Upper lobe of left lung (tissue), 6 donors: Measurements from ENCODE around the gene ERFE. TPM values are rescaled to one million over a fixed set of nuclear protein-coding genes. Genes with fewer than 3 reads are reported as not detected.

ENCODE experiments used
- ATAC-seq, 2 donors: fragments of 200-7000 bp; cut with Tn5 transposase; one replicate each; pipeline ENCODE4 v1.9.1; 2022; ENCODE audit warnings: mild to moderate bottlenecking in 2 of 2, moderate library complexity in 2 of 2; ENCODE audit not compliant: low FRiP score in 2 of 2
- DNase-seq, 2 donors: peaks; one replicate each; pipeline ENCODE4 v3.0.0-alpha.2; 2019 to 2020
- H3K27ac ChIP-seq, 4 donors: fragments of 200-600 bp; sonication (generic); one replicate each; pipeline ENCODE4 v1.5.1; 2016 to 2019
- H3K27me3 ChIP-seq, 4 donors: fragments of 200-600 bp; sonication (generic); one replicate each; pipeline ENCODE4 v1.5.1; 2017 to 2019
- H3K36me3 ChIP-seq, 4 donors: fragments of 200-600 bp; sonication (generic); one replicate each; pipeline ENCODE4 v1.5.1; 2016 to 2019
- H3K4me1 ChIP-seq, 4 donors: fragments of 200-600 bp; sonication (generic); one replicate each; pipeline ENCODE4 v1.5.1; 2018 to 2019
- H3K4me3 ChIP-seq, 4 donors: fragments of 200-600 bp; sonication (generic); one replicate each; pipeline ENCODE4 v1.5.1; 2017 to 2019; ENCODE audit warnings: mild to moderate bottlenecking in 2 of 4, moderate library complexity in 1 of 4
- H3K9me3 ChIP-seq, 4 donors: fragments of 200-600 bp; sonication (generic); one replicate each; pipeline ENCODE4 v1.5.1; 2018 to 2019
- EP300 ChIP-seq, 4 donors: sonication (generic); formaldehyde crosslinking; IDR thresholded peaks; one replicate each; pipeline ENCODE4 v1.5.1; 2017; ENCODE audit warnings: antibody characterized with exemption in 4 of 4, control low read depth in 2 of 4
- POLR2A ChIP-seq, 4 donors: fragments of 450-650 bp; IDR thresholded peaks; one replicate each; pipeline ENCODE4 v1.5.1; 2016 to 2017; ENCODE audit warnings: antibody characterized with exemption in 4 of 4, mild to moderate bottlenecking in 2 of 4
- POLR2AphosphoS5 ChIP-seq, 2 donors: sonication (generic); formaldehyde crosslinking; IDR thresholded peaks; one replicate each; pipeline ENCODE4 v1.5.1; 2017; ENCODE audit warnings: antibody characterized with exemption in 2 of 2
- WGBS, 2 donors: methylation state at CpG; one replicate each; pipeline ENCODE4 v1.1.5; 2017 to 2018; 5-methylcytosine and 5-hydroxymethylcytosine counted together
- total RNA-seq, 6 donors: library from RNA; depleted of rRNA in 4 of 6; stranded (reverse); fragments of >200 nt in 4 of 6; gene quantifications; one replicate each; pipeline versions ENCODE4 v1.1.0 to v1.2.1, GENCODE V29; 2016 to 2021
- TF ChIP-seq, protein P1 (sequence below), 6 experiments: fragments of 450-650 bp in 4 of 6; fragments of 200-600 bp in 2 of 6; sonication (generic) in 2 of 6; IDR thresholded peaks; one replicate each; pipeline ENCODE4 v1.5.1; 2016 to 2019; ENCODE audit warnings: antibody characterized with exemption in 6 of 6
- donor health status: DM: no; HTN: no; CAD: no; lungs with moderate emphysema.
- donor health status: DM: no; HTN: yes; CAD: no; lungs with severe emphysema.

Gene ERFE
- total RNA-seq, 6 donors from 2014 or later = 0.30 to 1.1 (median 0.43) TPM; not detected in 3

DNA sequence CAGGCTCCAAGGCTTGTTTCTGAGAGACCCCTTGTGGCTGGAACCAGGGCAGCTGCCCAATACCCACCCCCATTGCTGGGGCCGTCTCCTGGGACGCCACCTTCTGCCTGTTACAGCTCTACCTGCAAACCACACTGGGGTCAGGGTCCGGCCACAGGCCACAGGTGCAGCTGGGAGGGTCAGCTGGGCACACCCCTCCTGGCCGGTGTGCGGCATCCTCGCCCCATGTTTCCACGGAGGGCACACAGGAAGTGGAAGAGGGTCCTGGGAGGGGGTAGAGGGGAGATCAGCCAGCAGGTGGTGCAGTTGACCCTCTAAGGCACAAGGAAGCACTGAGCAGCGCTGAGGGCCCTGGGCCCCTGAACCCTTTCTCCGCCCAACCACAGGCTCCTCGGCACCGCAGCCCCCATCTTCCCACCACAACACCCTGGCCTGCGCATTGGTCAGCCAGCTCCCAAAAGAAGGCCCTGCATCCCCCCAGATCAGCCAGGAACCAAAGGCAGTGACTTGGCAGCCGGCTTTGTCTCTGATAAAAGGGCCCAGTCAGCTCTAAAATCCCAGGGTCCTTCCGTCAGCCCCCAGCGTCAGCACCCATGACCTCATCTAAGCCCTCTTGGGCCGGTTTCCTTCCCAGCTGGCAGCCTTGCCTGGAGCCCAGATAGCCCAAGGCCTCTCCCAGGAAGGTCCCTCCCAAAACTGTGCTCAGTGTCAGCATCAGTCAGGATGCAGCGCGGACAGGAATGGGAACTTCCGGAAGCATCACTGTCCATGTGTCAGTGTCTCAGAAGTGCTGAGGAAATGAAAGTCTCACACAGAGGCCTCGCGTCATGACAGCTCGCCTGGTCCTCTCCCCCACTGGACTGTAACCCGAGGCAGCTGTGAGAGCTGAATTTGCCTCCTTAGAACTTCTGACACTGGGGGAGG, 1.7 kb downstream of the ERFE start:
- Histone ChIP-seq H3K27ac (no peak overlapping the region), H3K4me3 (no peak overlapping the region), H3K27me3 (peaks cover 0 to 39% (median 15%) of the 10 kb centered on the region in 4 donors), H3K36me3 (no peaks in the 10 kb centered on the region), H3K9me3 (no peaks in the 10 kb centered on the region), H3K4me1 (peaks cover 20 to 41% (median 23%) of the 10 kb centered on the region in 4 donors)
- WGBS, 2 donors = 57 to 61% methylated on average over 11 to 22 of the region's 23 CpGs
- ATAC-seq (no peak), DNase-seq (peak in 1 of 2 donors; percentile 63)
- TF ChIP-seq POLR2A (IDR thresholded peaks at IDR 0.05) (no peak), EP300 (IDR thresholded peaks at IDR 0.05) (no peak), POLR2AphosphoS5 (IDR thresholded peaks at IDR 0.05) (no peak)
- TF ChIP-seq, protein P1, sequence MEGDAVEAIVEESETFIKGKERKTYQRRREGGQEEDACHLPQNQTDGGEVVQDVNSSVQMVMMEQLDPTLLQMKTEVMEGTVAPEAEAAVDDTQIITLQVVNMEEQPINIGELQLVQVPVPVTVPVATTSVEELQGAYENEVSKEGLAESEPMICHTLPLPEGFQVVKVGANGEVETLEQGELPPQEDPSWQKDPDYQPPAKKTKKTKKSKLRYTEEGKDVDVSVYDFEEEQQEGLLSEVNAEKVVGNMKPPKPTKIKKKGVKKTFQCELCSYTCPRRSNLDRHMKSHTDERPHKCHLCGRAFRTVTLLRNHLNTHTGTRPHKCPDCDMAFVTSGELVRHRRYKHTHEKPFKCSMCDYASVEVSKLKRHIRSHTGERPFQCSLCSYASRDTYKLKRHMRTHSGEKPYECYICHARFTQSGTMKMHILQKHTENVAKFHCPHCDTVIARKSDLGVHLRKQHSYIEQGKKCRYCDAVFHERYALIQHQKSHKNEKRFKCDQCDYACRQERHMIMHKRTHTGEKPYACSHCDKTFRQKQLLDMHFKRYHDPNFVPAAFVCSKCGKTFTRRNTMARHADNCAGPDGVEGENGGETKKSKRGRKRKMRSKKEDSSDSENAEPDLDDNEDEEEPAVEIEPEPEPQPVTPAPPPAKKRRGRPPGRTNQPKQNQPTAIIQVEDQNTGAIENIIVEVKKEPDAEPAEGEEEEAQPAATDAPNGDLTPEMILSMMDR (IDR thresholded peaks at IDR 0.05) = no peak

DNA sequence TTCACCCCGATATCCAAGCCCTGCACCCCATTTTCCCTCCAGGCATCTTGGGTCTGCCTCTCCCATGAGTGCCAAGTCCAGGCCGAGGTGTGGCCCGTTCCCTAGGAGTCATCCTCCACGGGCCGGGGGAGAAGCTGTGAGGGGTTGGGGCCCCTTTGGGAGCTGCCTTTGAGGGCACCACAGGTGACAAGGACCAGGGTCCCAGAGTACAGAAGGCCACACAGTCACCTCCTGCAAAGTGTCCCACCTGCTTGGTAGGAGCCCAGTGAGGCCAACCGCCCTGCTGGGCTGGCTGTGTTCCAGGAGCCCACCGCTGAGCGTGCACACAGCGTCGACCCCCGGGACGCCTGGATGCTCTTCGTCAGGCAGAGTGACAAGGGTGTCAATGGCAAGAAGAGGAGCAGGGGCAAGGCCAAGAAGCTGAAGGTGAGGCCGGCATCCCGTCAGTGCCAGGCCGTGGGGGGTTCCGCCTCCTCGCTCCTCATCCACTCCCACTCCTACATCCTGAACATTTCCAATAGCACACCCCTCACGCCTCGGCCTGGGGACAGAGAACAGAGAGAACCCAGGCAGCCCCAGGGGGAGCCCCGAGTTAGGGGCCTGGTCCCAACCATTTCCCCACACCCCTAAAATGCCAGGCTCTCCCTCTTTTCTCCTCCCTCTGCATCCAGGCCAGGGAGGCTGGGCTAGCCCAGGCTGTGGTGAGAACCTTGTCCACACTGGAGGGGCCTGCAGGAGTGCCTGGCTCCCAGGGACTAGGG, 2.7 kb downstream of the ERFE start:
- peaks cover 0 to 39% (median 15%) of the 10 kb centered on the region in 4 donors for H3K27me3 ChIP-seq
- no peak overlapping the region for H3K27ac ChIP-seq
- peaks cover 20 to 41% (median 23%) of the 10 kb centered on the region in 4 donors for H3K4me1 ChIP-seq
- TF ChIP-seq POLR2AphosphoS5 (IDR thresholded peaks at IDR 0.05) = no peak
- TF ChIP-seq EP300 (IDR thresholded peaks at IDR 0.05) = no peak
- no peak for TF ChIP-seq POLR2A (IDR thresholded peaks at IDR 0.05)
- TF ChIP-seq, protein P1 (IDR thresholded peaks at IDR 0.05) = no peak
- WGBS, 2 donors = 93% methylated on average over 15 to 19 of the region's 21 CpGs
- no peaks in the 10 kb centered on the region for H3K36me3 ChIP-seq
- no peaks in the 10 kb centered on the region for H3K9me3 ChIP-seq
- DNase-seq = peak in 1 of 2 donors; percentile 61
- H3K4me3 ChIP-seq = no peak overlapping the region
- ATAC-seq = no peak

DNA sequence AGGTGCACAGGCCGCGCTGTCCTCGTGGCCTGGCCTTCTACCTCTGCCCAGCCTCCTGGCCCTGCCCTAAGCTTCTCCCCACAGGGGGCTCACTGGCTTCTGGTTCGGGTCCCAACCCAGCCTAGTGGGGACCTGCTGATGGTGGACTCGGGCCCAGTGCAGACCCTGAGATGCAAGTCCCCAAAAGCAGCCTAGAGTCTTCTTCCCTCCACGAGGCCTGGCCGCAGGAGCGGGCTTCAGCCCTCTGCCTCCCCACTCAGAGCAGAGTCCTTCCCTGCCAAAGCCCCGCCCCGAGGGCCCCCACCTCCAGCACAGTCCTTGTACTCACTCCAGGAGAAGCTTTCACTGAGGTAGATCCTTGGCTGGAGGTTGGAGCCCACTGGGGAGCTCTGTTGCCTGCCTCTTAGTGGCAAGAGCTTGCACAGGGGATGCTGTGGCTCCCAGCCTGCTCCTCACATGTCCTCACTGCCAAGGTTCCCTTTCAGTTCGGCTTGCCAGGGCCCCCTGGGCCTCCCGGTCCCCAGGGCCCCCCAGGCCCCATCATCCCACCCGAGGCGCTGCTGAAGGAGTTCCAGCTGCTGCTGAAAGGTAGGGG, 3.6 kb downstream of the ERFE start:
- Histone ChIP-seq H3K9me3 (no peaks in the 10 kb centered on the region), H3K27me3 (peaks cover 0 to 39% (median 15%) of the 10 kb centered on the region in 4 donors), H3K4me1 (peaks cover 20 to 41% (median 23%) of the 10 kb centered on the region in 4 donors), H3K4me3 (no peak overlapping the region), H3K27ac (no peak overlapping the region), H3K36me3 (peaks cover 0 to 4% (median 0%) of the 10 kb centered on the region in 4 donors)
- ATAC-seq (no peak), DNase-seq (peak in 1 of 2 donors; percentile 69)
- TF ChIP-seq EP300 (IDR thresholded peaks at IDR 0.05) (no peak), POLR2A (IDR thresholded peaks at IDR 0.05) (no peak), POLR2AphosphoS5 (IDR thresholded peaks at IDR 0.05) (no peak)
- TF ChIP-seq, protein P1 (IDR thresholded peaks at IDR 0.05) = no peak
- WGBS, 2 donors = 85 to 92% methylated on average over 7 to 9 of the region's 14 CpGs

DNA sequence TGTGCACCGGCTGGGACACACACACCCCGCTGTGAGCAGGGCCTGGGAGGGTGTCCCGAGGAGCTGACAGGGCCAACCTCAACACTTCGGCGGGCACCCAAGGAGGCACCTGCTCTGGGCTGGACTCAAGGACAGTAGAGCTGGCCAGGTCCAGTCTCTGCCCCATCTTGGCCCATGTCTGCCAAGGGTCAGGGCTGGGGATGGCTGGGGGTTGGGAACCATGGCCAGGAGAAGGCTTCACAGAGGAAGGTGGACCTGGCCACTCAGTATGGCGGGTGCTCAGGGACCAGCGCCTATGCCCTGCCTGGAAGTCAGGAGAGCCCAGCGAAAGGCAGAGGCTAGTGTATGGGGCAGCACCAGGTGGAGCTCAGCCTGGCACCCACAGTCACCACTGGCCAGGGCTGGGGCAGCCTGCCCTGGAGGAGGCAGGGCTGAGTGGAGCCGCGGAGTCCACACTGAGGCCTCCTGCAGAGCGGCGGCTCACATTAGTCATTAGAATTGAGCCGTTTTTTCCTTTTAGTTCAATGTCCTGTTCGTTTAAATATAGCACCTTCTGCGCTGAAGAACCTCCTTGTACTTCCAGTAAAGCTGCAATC, 4.2 kb downstream of the ERFE start:
- TF ChIP-seq, protein P1 (IDR thresholded peaks at IDR 0.05) = no peak
- TF ChIP-seq POLR2A (IDR thresholded peaks at IDR 0.05) (no peak), POLR2AphosphoS5 (IDR thresholded peaks at IDR 0.05) (no peak), EP300 (IDR thresholded peaks at IDR 0.05) (no peak)
- 63 to 70% methylated on average over 12 to 14 of the region's 15 CpGs for WGBS, 2 donors
- Histone ChIP-seq H3K27ac (no peak overlapping the region), H3K36me3 (peaks cover 0 to 10% (median 3%) of the 10 kb centered on the region in 4 donors), H3K4me1 (peaks cover 20 to 41% (median 23%) of the 10 kb centered on the region in 4 donors), H3K27me3 (peaks cover 0 to 39% (median 15%) of the 10 kb centered on the region in 4 donors), H3K9me3 (no peaks in the 10 kb centered on the region), H3K4me3 (no peak overlapping the region)
- ATAC-seq = no peak
- DNase-seq = peak in 1 of 2 donors; percentile 70
